Mesendoderm (in vitro differentiated cells): Measurements from ENCODE around the gene SLC37A2.

Experiments used
- DNase-seq: peaks from one replicate; pipeline ENCODE4 v3.0.0; 2013
- H2AK5ac ChIP-seq: 2 replicates; pipeline ENCODE4 v1.6.1; 2013; ENCODE audit warnings: low read length, inconsistent platforms
- H2BK120ac ChIP-seq: 2 replicates; pipeline ENCODE4 v1.6.1; 2013; ENCODE audit warnings: low read depth, mild to moderate bottlenecking, low read length, moderate library complexity, mixed read lengths
- H2BK15ac ChIP-seq: replicated peaks from 2 replicates; pipeline ENCODE4 v1.6.1; 2013; ENCODE audit warnings: low read depth, mild to moderate bottlenecking, moderate library complexity
- H2BK5ac ChIP-seq: 2 replicates; pipeline ENCODE4 v1.6.1; 2013; ENCODE audit warnings: low read length, inconsistent platforms
- H3K18ac ChIP-seq: 2 replicates; pipeline ENCODE4 v1.6.1; 2013; ENCODE audit warnings: mild to moderate bottlenecking, low read length, mixed read lengths
- H3K23ac ChIP-seq: one replicate; pipeline ENCODE4 v1.6.1; 2013; ENCODE audit warnings: low read length
- H3K27ac ChIP-seq: 2 replicates; pipeline ENCODE4 v1.5.1; 2013; ENCODE audit warnings: low read depth, mild to moderate bottlenecking, inconsistent platforms, low read length, moderate library complexity
- H3K27me3 ChIP-seq: 2 replicates; pipeline ENCODE4 v1.6.1; 2013; ENCODE audit warnings: low read length, control low read depth, mild to moderate bottlenecking, inconsistent platforms; ENCODE audit not compliant: insufficient read depth, poor library complexity
- H3K36me3 ChIP-seq: 2 replicates; pipeline ENCODE4 v1.6.1; 2013; ENCODE audit warnings: low read length, inconsistent platforms; ENCODE audit not compliant: control insufficient read depth, insufficient read depth
- H3K4ac ChIP-seq: one replicate; pipeline ENCODE4 v1.6.1; 2013; ENCODE audit warnings: low read depth, mild to moderate bottlenecking, low read length, moderate library complexity
- H3K4me1 ChIP-seq: 2 replicates; pipeline ENCODE4 v1.6.1; 2013; ENCODE audit warnings: low read depth, low read length, inconsistent platforms; ENCODE audit not compliant: control insufficient read depth
- H3K4me2 ChIP-seq: 2 replicates; pipeline ENCODE4 v1.6.1; 2013; ENCODE audit warnings: low read length
- H3K4me3 ChIP-seq: 2 replicates; pipeline ENCODE4 v1.5.1; 2013; ENCODE audit warnings: mild to moderate bottlenecking, low read length
- H3K56ac ChIP-seq: one replicate; pipeline ENCODE4 v1.6.1; 2013; ENCODE audit warnings: low read length
- H3K79me1 ChIP-seq: 2 replicates; pipeline ENCODE4 v1.6.1; 2013; ENCODE audit warnings: low read length, inconsistent platforms
- H3K79me2 ChIP-seq: 2 replicates; pipeline ENCODE4 v1.6.1; 2013; ENCODE audit warnings: mild to moderate bottlenecking, low read length; ENCODE audit not compliant: control insufficient read depth, insufficient read depth
- H3K9ac ChIP-seq: 2 replicates; pipeline ENCODE4 v1.6.1; 2013; ENCODE audit warnings: low read length, inconsistent platforms
- H4K5ac ChIP-seq: one replicate; pipeline ENCODE4 v1.6.1; 2013; ENCODE audit warnings: low read length
- H4K8ac ChIP-seq: one replicate; pipeline ENCODE4 v1.6.1; 2013; ENCODE audit warnings: low read depth, mild to moderate bottlenecking, control low read depth, low read length, moderate library complexity
- WGBS: extraction: QIAGEN DNeasy Blood & Tissue Kit; methylation state at CpG from one replicate; pipeline ENCODE4 v1.1.7; 2013; ENCODE audit warnings: low lambda C conversion rate, missing lambda C conversion rate; ENCODE audit not compliant: insufficient coverage; ENCODE audit errors: extremely low coverage; 5-methylcytosine and 5-hydroxymethylcytosine counted together

The SLC37A2 gene

DNA sequence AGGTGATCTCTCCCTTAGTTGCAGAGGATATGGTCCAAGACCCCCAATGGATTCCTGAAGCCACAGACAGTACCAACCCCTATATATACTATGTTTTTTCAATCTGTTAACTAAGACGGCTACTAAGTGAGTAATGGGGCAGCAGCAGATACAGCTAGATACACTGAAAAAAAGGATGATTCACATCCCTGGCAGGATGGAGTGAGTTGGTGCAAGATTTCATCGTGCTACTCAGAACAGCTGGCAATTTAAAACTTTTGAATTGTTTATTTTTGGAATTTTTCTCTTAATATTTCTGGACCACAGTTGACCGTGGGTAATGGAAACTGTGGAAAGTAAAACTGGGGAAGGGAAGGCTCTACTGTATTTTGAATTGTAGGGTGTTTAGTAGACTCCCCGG is 65.3 kb downstream of the SLC37A2 start:
- DNase-seq, result no peak
- no CpG with 5 or more reads among the region's 4 CpGs for WGBS
- Histone ChIP-seq H3K23ac (no peak overlapping the region), H2AK5ac (no peak overlapping the region), H3K27ac (no peak overlapping the region), H3K4ac (no peak overlapping the region), H4K8ac (no peak overlapping the region), H3K27me3 (no peaks in the 10 kb centered on the region), H3K56ac (no peak overlapping the region), H3K4me3 (no peak overlapping the region), H2BK5ac (no peak overlapping the region), H3K4me1 (no peaks in the 10 kb centered on the region), H3K18ac (no peak overlapping the region), H2BK120ac (no peak overlapping the region), H2BK15ac (no peak overlapping the region), H3K79me2 (no peaks in the 10 kb centered on the region), H4K5ac (no peak overlapping the region), H3K9ac (no peak overlapping the region), H3K36me3 (no peaks in the 10 kb centered on the region), H3K4me2 (no peak overlapping the region), H3K79me1 (no peaks in the 10 kb centered on the region)

DNA sequence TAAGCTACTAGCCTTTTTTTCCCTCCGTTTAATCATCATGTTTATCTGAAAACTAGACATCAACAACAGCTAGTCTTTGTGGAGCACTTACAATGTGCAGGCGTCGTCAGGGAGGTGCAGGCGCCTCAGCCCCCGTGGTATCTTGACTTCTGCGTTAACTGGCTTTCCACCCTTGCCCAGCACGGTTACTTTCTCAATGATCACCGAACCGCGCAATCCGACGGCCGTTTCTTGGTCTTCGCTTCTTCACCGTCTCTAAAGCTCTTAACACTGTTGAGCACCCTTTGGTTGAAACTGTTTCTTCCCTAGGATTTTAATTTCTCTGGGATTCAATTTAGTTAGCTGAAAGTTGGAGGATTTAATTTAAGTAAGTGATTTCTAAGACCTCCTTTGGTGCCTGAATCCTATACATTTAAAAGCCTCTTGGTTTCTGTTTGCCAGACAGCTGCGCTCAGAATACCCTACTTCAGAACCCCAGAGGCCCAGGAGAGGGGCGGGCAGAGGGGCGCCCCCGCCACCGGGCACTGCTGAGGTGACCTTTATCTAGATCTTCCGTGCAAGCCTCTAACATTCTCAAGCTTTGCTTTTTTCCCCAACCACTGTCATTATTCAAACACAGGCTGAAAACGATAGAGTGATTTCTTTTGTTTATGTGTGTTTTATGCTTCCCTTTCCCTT is 66.3 kb downstream of the SLC37A2 start:
- no peak overlapping the region for H3K27ac ChIP-seq
- H4K8ac ChIP-seq, result no peak overlapping the region
- no peak overlapping the region for H3K18ac ChIP-seq
- no peak overlapping the region for H3K56ac ChIP-seq
- whole genome bisulfite sequencing, result no CpG with 5 or more reads among the region's 22 CpGs
- no peaks in the 10 kb centered on the region for H3K27me3 ChIP-seq
- H3K79me1 ChIP-seq, result no peaks in the 10 kb centered on the region
- H2BK120ac ChIP-seq, result no peak overlapping the region
- H2AK5ac ChIP-seq, result no peak overlapping the region
- no peaks in the 10 kb centered on the region for H3K4me1 ChIP-seq
- no peak overlapping the region for H3K9ac ChIP-seq
- no peak for DNase-seq
- H3K23ac ChIP-seq, result no peak overlapping the region
- H2BK5ac ChIP-seq, result no peak overlapping the region
- no peaks in the 10 kb centered on the region for H3K36me3 ChIP-seq
- no peak overlapping the region for H3K4me2 ChIP-seq
- H4K5ac ChIP-seq, result no peak overlapping the region
- no peak overlapping the region for H2BK15ac ChIP-seq
- no peaks in the 10 kb centered on the region for H3K79me2 ChIP-seq
- no peak overlapping the region for H3K4ac ChIP-seq
- H3K4me3 ChIP-seq, result no peak overlapping the region

DNA sequence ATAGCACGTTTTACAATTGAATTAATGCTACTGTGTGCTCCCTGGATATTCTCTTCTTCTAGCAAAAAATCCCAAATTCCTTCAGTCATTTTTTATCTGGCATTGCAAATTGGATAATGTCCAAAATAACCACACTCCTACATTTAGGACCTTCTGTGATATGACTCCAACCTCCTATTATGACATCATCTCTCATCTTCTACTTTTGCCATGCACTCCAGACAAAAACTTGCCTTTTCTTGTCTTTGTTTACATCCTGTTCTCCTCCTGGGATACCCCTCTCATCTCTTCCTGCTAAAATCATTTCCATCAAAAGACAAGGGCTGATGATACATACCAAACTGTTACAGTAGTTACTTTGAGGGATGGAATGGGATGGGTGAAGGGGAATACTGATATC is 69.0 kb downstream of the SLC37A2 start:
- Histone ChIP-seq H3K4me2 (no peak overlapping the region), H4K8ac (no peak overlapping the region), H3K27me3 (no peaks in the 10 kb centered on the region), H3K27ac (no peak overlapping the region), H3K23ac (no peak overlapping the region), H3K79me1 (no peaks in the 10 kb centered on the region), H2BK15ac (no peak overlapping the region), H3K79me2 (no peaks in the 10 kb centered on the region), H3K18ac (no peak overlapping the region), H4K5ac (no peak overlapping the region), H2AK5ac (no peak overlapping the region), H3K4ac (no peak overlapping the region), H3K56ac (no peak overlapping the region), H3K9ac (no peak overlapping the region), H3K36me3 (no peaks in the 10 kb centered on the region), H3K4me1 (no peaks in the 10 kb centered on the region), H3K4me3 (no peak overlapping the region), H2BK5ac (no peak overlapping the region), H2BK120ac (no peak overlapping the region)
- WGBS, result no CpG with 5 or more reads among the region's 1 CpG
- no peak for DNase-seq

DNA sequence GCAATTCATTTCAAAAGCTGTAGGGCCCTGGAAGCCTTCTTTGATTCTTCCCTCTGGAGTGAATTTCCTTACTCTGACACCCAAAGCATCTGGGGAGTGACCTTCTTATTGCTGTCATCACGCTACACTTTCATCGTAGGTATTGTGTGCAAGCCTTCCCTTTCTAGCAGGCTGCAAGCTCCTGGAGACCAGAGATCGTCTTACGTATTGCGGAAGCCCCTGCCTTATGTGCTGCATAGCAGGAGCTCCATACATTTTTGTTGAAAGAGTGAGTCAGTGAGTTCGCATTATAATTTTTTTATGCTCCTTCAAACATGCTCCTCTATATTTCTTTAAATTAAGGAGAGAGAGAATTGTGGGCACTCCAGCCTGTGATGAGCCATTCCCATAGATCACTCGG is 69.5 kb downstream of the SLC37A2 start:
- Histone ChIP-seq H4K8ac (no peak overlapping the region), H3K56ac (no peak overlapping the region), H3K4ac (no peak overlapping the region), H3K27ac (no peak overlapping the region), H3K4me3 (no peak overlapping the region), H2BK120ac (no peak overlapping the region), H3K9ac (no peak overlapping the region), H3K79me1 (no peaks in the 10 kb centered on the region), H3K79me2 (no peaks in the 10 kb centered on the region), H3K18ac (no peak overlapping the region), H2BK15ac (no peak overlapping the region), H3K36me3 (no peaks in the 10 kb centered on the region), H2AK5ac (no peak overlapping the region), H3K23ac (no peak overlapping the region), H3K4me1 (no peaks in the 10 kb centered on the region), H3K27me3 (no peaks in the 10 kb centered on the region), H4K5ac (no peak overlapping the region), H2BK5ac (no peak overlapping the region), H3K4me2 (no peak overlapping the region)
- WGBS, result no CpG with 5 or more reads among the region's 7 CpGs
- no peak for DNase-seq

DNA sequence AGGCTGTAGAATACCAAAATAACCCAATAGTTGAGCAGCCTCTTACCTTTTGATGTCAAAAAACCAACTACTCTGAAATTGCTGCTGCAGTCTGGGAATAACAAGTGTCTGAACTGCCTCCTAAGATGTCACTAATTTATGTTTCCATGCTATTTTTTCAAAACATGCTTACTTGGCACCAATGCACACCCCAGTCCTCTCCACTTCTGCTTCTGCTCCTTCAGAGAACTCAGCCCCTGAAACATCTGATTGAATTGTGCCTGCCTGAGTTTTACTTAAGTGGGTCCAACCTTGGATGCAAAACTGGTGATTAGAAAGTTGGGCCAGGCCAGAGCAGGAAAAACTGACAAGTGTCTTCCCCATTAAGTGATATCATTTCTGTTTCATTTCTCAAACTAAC is 72.9 kb downstream of the SLC37A2 start:
- Histone ChIP-seq H3K27me3 (no peaks in the 10 kb centered on the region), H3K4me3 (no peak overlapping the region), H3K56ac (no peak overlapping the region), H3K4ac (no peak overlapping the region), H3K4me2 (no peak overlapping the region), H2AK5ac (no peak overlapping the region), H2BK5ac (no peak overlapping the region), H3K79me2 (no peaks in the 10 kb centered on the region), H4K8ac (no peak overlapping the region), H2BK15ac (no peak overlapping the region), H3K36me3 (no peaks in the 10 kb centered on the region), H2BK120ac (no peak overlapping the region), H3K23ac (no peak overlapping the region), H3K27ac (no peak overlapping the region), H4K5ac (no peak overlapping the region), H3K18ac (no peak overlapping the region), H3K4me1 (peaks cover 11% of the 10 kb centered on the region), H3K9ac (no peak overlapping the region), H3K79me1 (no peaks in the 10 kb centered on the region)
- DNase-seq, result no peak

DNA sequence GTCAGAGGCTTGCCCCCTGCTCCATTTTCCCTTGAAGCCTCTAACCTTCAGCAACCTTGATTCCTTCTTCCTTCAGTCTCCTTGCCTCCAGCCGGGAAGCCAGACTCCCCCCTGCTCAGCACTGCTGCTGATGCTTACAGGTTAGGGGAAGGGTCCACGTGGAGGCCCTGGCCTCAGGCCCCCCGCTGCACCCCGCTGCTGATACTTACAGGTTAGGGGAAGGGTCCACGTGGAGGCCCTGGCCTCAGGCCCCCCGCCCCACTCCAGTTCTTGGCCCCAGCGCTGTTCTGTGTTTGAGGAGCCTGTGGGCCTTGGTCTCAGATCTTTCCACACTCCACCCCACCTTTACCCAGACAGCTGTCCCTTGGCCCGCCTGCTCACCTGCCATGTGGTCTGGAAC is 75.9 kb downstream of the SLC37A2 start:
- no peak overlapping the region for H2BK120ac ChIP-seq
- no peak overlapping the region for H2BK5ac ChIP-seq
- no peak overlapping the region for H3K23ac ChIP-seq
- no peak overlapping the region for H3K27ac ChIP-seq
- H3K27me3 ChIP-seq, result no peaks in the 10 kb centered on the region
- no peaks in the 10 kb centered on the region for H3K79me1 ChIP-seq
- H3K36me3 ChIP-seq, result no peaks in the 10 kb centered on the region
- H3K56ac ChIP-seq, result no peak overlapping the region
- H4K8ac ChIP-seq, result no peak overlapping the region
- no peak overlapping the region for H4K5ac ChIP-seq
- WGBS, result no CpG with 5 or more reads among the region's 8 CpGs
- H3K18ac ChIP-seq, result no peak overlapping the region
- H2BK15ac ChIP-seq, result no peak overlapping the region
- H3K79me2 ChIP-seq, result no peaks in the 10 kb centered on the region
- no peak for DNase-seq
- H3K4me3 ChIP-seq, result no peak overlapping the region
- H3K4ac ChIP-seq, result no peak overlapping the region
- no peak overlapping the region for H3K4me2 ChIP-seq
- no peak overlapping the region for H2AK5ac ChIP-seq
- no peak overlapping the region for H3K9ac ChIP-seq
- H3K4me1 ChIP-seq, result peaks cover 13% of the 10 kb centered on the region
